ENCODE results near the gene IFT27. TPM values are rescaled to one million over a fixed set of nuclear protein-coding genes. Genes with fewer than 3 reads are reported as not detected.
"Not testable (repeated sequence)": the region's sequence is repeated elsewhere in the genome, so short reads cannot be mapped to it uniquely, and the experiment has no call there.

IFT27 gene
- total RNA-seq, 1 experiment from 2014 or later: 74.2 TPM

DNA sequence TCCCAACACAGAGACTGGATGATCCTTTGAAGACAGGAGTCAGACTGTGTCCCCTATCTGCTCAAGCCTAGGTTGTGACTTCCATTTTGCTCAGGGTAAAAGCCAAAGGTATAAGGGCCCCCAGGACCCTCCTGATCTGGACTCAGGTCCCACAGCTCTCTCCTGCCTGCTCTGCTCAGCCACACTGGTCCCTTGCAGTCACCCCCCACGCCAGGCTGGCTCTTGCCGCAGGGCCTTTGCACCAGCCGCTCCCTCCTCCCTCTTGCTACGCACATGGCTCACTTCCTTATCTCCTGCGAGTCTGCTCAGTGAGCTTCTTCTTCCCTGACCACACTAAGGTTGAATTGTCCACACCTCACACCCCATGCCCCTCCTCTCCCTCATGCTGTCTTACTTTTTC, 44.0 kb downstream of the IFT27 start:
- intact Hi-C loops (cut with micrococcal nuclease; ENCODE audit: unreplicated experiment): no loop called here
- TF ChIP-seq EZH2 (IDR thresholded peaks at IDR 0.05; ENCODE audit: low read depth): no peak
- TF ChIP-seq, protein P1, sequence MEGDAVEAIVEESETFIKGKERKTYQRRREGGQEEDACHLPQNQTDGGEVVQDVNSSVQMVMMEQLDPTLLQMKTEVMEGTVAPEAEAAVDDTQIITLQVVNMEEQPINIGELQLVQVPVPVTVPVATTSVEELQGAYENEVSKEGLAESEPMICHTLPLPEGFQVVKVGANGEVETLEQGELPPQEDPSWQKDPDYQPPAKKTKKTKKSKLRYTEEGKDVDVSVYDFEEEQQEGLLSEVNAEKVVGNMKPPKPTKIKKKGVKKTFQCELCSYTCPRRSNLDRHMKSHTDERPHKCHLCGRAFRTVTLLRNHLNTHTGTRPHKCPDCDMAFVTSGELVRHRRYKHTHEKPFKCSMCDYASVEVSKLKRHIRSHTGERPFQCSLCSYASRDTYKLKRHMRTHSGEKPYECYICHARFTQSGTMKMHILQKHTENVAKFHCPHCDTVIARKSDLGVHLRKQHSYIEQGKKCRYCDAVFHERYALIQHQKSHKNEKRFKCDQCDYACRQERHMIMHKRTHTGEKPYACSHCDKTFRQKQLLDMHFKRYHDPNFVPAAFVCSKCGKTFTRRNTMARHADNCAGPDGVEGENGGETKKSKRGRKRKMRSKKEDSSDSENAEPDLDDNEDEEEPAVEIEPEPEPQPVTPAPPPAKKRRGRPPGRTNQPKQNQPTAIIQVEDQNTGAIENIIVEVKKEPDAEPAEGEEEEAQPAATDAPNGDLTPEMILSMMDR (conservative IDR thresholded peaks at IDR 0.05): no peak
- H3K79me2 ChIP-seq (ENCODE audit: low read depth): no peaks in the 10 kb centered on the region
- no peaks in the 10 kb centered on the region for H3K36me3 ChIP-seq (ENCODE audit: low read depth)
- no peak overlapping the region for H3K27ac ChIP-seq
- no peak for DNase-seq
- no TSS peak for BruUV-seq (replicated peaks)
- H4K20me1 ChIP-seq (ENCODE audit: insufficient read depth): no peaks in the 10 kb centered on the region
- H2AFZ ChIP-seq: no peak overlapping the region
- no peak overlapping the region for H3K4me3 ChIP-seq
- H3K4me1 ChIP-seq (replicated peaks; ENCODE audit: insufficient read depth): no peaks in the 10 kb centered on the region
- peaks cover 7% of the 10 kb centered on the region; the same call in 1 of the 2 replicates for H3F3A ChIP-seq (ENCODE audit: insufficient read depth, low read depth)
- no peaks in the 10 kb centered on the region for H3K9me2 ChIP-seq (ENCODE audit: insufficient read depth)
- H3K27me3 ChIP-seq (ENCODE audit: insufficient read depth, low read depth): peaks cover 96% of the 10 kb centered on the region
- no peaks in the 10 kb centered on the region for H3K9me3 ChIP-seq (ENCODE audit: insufficient read depth, low read depth)
- CTCF ChIA-PET: no interaction called here
- H3K4me2 ChIP-seq: no peak overlapping the region
- POLR2A ChIA-PET (ENCODE audit: unreplicated experiment): no interaction called here

DNA sequence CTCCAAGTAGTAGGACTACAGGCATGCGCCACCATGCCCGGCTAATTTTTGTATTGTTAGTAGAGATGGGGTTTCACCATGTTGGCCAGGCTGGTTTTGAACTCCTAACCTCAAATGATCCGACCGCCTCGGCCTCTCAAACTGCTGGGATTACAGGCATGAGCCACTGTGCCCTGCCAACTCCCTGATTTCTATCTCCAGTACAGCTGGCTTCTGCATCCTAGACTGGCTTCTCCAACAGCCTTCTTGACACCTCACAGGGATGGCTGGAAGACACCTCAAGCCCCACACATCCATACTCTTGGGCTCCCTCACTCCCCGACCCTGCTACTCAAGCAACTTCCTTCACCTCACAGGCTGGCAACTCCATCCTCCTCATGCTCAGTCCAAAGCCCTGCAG, 44.6 kb downstream of the IFT27 start:
- CTCF ChIA-PET: not testable (repeated sequence)

GRCh38 chr22:36730176-36730858, 45.6 kb downstream of the IFT27 start:
- intact Hi-C loops (cut with micrococcal nuclease; ENCODE audit: unreplicated experiment): no loop called here
- no peak for DNase-seq
- Histone ChIP-seq H3K36me3 (ENCODE audit: low read depth) (no peaks in the 10 kb centered on the region), H3K27ac (no peak overlapping the region), H3K4me1 (replicated peaks; ENCODE audit: insufficient read depth) (no peaks in the 10 kb centered on the region), H3K9me3 (ENCODE audit: insufficient read depth, low read depth) (no peaks in the 10 kb centered on the region), H4K20me1 (ENCODE audit: insufficient read depth) (no peaks in the 10 kb centered on the region), H3K79me2 (ENCODE audit: low read depth) (no peaks in the 10 kb centered on the region), H3K9me2 (ENCODE audit: insufficient read depth) (no peaks in the 10 kb centered on the region), H3K27me3 (ENCODE audit: insufficient read depth, low read depth) (peaks cover 96% of the 10 kb centered on the region), H3K4me3 (no peak overlapping the region), H3K4me2 (no peak overlapping the region), H3F3A (ENCODE audit: insufficient read depth, low read depth) (peaks cover 7% of the 10 kb centered on the region; the same call in 1 of the 2 replicates), H2AFZ (no peak overlapping the region)
- BruUV-seq (replicated peaks): no TSS peak
- POLR2A ChIA-PET (ENCODE audit: unreplicated experiment): no interaction called here
- TF ChIP-seq, protein P1 (conservative IDR thresholded peaks at IDR 0.05): no peak
- TF ChIP-seq EZH2 (IDR thresholded peaks at IDR 0.05; ENCODE audit: low read depth): no peak
- CTCF ChIA-PET: no interaction called here

More for the DNA sequence above, 44.6 kb downstream of the IFT27 start:
- H2AFZ ChIP-seq; intact Hi-C loops (cut with micrococcal nuclease; ENCODE audit: unreplicated experiment); H3K4me1 ChIP-seq (replicated peaks; ENCODE audit: insufficient read depth); H3K27ac ChIP-seq; H4K20me1 ChIP-seq (ENCODE audit: insufficient read depth); POLR2A ChIA-PET (ENCODE audit: unreplicated experiment); BruUV-seq (replicated peaks); DNase-seq; H3F3A ChIP-seq (ENCODE audit: insufficient read depth, low read depth); H3K9me3 ChIP-seq (ENCODE audit: insufficient read depth, low read depth); H3K4me3 ChIP-seq; H3K36me3 ChIP-seq (ENCODE audit: low read depth); H3K9me2 ChIP-seq (ENCODE audit: insufficient read depth); H3K79me2 ChIP-seq (ENCODE audit: low read depth); H3K4me2 ChIP-seq: not testable (repeated sequence)
- H3K27me3 ChIP-seq (ENCODE audit: insufficient read depth, low read depth): peaks cover 96% of the 10 kb centered on the region

DNA sequence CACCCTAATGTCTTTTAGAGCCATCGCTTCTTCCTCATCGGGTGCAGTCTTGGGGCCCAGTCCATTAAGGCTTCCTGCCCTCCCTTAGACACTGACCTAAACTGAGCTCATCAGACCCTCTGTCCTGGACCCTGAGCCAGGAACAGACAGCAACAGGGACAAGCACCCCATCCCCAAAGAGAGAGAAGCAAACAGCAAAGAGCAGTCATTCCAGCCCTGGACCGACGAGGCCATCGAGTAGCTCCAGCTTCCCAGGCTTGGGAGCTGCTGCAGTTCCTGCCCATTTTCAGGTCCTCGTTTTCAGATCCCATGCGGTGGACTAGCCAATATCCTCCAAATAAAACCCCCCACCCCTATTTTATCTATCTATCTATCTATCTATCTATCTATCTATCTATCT, 46.6 kb downstream of the IFT27 start:
- no peak for DNase-seq
- ChIA-PET POLR2A (ENCODE audit: unreplicated experiment) (no interaction called here), CTCF (no interaction called here)
- H3F3A ChIP-seq (ENCODE audit: insufficient read depth, low read depth): peaks cover 7% of the 10 kb centered on the region; the same call in 1 of the 2 replicates
- H3K4me1 ChIP-seq (replicated peaks; ENCODE audit: insufficient read depth): no peaks in the 10 kb centered on the region
- no peaks in the 10 kb centered on the region for H3K79me2 ChIP-seq (ENCODE audit: low read depth)
- H3K4me2 ChIP-seq: no peak overlapping the region
- H2AFZ ChIP-seq: no peak overlapping the region
- H4K20me1 ChIP-seq (ENCODE audit: insufficient read depth): no peaks in the 10 kb centered on the region
- no peaks in the 10 kb centered on the region for H3K36me3 ChIP-seq (ENCODE audit: low read depth)
- no peaks in the 10 kb centered on the region for H3K9me3 ChIP-seq (ENCODE audit: insufficient read depth, low read depth)
- intact Hi-C loops (cut with micrococcal nuclease; ENCODE audit: unreplicated experiment): no loop called here
- no peaks in the 10 kb centered on the region for H3K9me2 ChIP-seq (ENCODE audit: insufficient read depth)
- no TSS peak for BruUV-seq (replicated peaks)
- peaks cover 96% of the 10 kb centered on the region for H3K27me3 ChIP-seq (ENCODE audit: insufficient read depth, low read depth)
- no peak overlapping the region for H3K27ac ChIP-seq
- no peak for TF ChIP-seq EZH2 (IDR thresholded peaks at IDR 0.05; ENCODE audit: low read depth)
- TF ChIP-seq, protein P1 (conservative IDR thresholded peaks at IDR 0.05): no peak
- no peak overlapping the region for H3K4me3 ChIP-seq
